HCT116 (cell line): ENCODE results near the gene CD247. TPM values are rescaled to one million over a fixed set of nuclear protein-coding genes. Genes with fewer than 3 reads are reported as not detected.

ENCODE experiments used
- ATAC-seq: fragments of 200-7000 bp; cut with Tn5 transposase; 2 replicates; pipeline ENCODE4 v1.9.1; 2020; ENCODE audit warnings: mild to moderate bottlenecking, moderate library complexity
- BruUV-seq: library from RNA; stranded (reverse); fragments of 400-500 nt; replicated peaks from 2 replicates; lab custom pipeline; 2021; lab: Mats Ljungman, UMichigan
- CTCF ChIA-PET: fragments of 300-600 bp; sonication (Branson Sonifier 250); formaldehyde crosslinking; loops from one replicate; lab custom pipeline; 2021; ENCODE audit warnings: antibody characterized with exemption; lab: Charles Lee
- POLR2A ChIA-PET: fragments of 300-600, 350-600 bp; sonication (Branson Sonifier 250); formaldehyde crosslinking; loops from one replicate; lab custom pipeline; 2021; ENCODE audit warnings: antibody characterized with exemption; lab: Charles Lee
- RAD21 ChIA-PET, 2 experiments: fragments of 300-600 bp; sonication (Branson Sonifier 250); formaldehyde crosslinking; loops; one replicate each; lab custom pipeline; 2023; ENCODE audit warnings: low total read pairs in 2 of 2; ENCODE audit not compliant: uncharacterized antibody in 2 of 2, unreplicated experiment in 2 of 2, low non-redundant PET in 1 of 2; lab: Charles Lee
- DNase-seq: peaks from one replicate; pipeline ENCODE4 v3.0.0-alpha.2; 2010; ENCODE audit warnings: low read depth, low spot score
- H2AFZ ChIP-seq: fragments of 200-600 bp; shearing (Covaris generic), sonication (generic); 2 replicates; pipeline ENCODE4 v1.6.1; 2017; ENCODE audit warnings: low read depth, mixed run types, mixed read lengths, antibody characterized with exemption, low read length; ENCODE audit not compliant: poor library complexity, severe bottlenecking
- H3K27ac ChIP-seq: 2 replicates; pipeline ENCODE4 v1.5.1; 2012; ENCODE audit warnings: low read depth, low read length
- H3K27me3 ChIP-seq: fragments of 200-600 bp; sonication (generic); 2 replicates; pipeline ENCODE4 v1.6.1; 2016; ENCODE audit warnings: mixed run types, low read length, mixed read lengths; ENCODE audit not compliant: insufficient read depth
- H3K36me3 ChIP-seq, 2 experiments: fragments of 200-500 bp in 1 of 2; fragments of 200-600 bp in 1 of 2; sonication (Bioruptor generic) in 1 of 2; sonication (generic) in 1 of 2; 2 replicates each; pipeline versions ENCODE4 v1.5.1 to v1.6.1; 2014 to 2016; ENCODE audit warnings: low read length in 2 of 2, inconsistent platforms in 1 of 2, mixed read lengths in 1 of 2, mixed run types in 1 of 2; ENCODE audit not compliant: insufficient read depth in 2 of 2, control insufficient read depth in 1 of 2
- H3K4me1 ChIP-seq, 2 experiments: fragments of 200-600 bp in 1 of 2; sonication (generic) in 1 of 2; 2 replicates each; pipeline versions ENCODE4 v1.5.1 to v1.6.1; 2012 to 2017; ENCODE audit warnings: low read length in 2 of 2, inconsistent platforms in 1 of 2, mild to moderate bottlenecking in 1 of 2, mixed read lengths in 1 of 2, mixed run types in 1 of 2, moderate library complexity in 1 of 2; ENCODE audit not compliant: insufficient read depth in 2 of 2, control insufficient read depth in 1 of 2
- H3K4me2 ChIP-seq: fragments of 200-600 bp; sonication (generic); 2 replicates; pipeline ENCODE4 v1.6.1; 2017; ENCODE audit warnings: mixed run types, low read length, mixed read lengths
- H3K4me3 ChIP-seq, 2 experiments: fragments of 200-600 bp in 1 of 2; sonication (generic) in 1 of 2; replicated peaks in 1 of 2; 2 replicates each; pipeline ENCODE4 v1.5.1; 2011 to 2016; ENCODE audit warnings: low read length in 2 of 2, control low read depth in 1 of 2, low read depth in 1 of 2, mild to moderate bottlenecking in 1 of 2, mixed read lengths in 1 of 2, mixed run types in 1 of 2
- H3K79me2 ChIP-seq: fragments of 200-600 bp; sonication (generic); 2 replicates; pipeline ENCODE4 v1.6.1; 2017; ENCODE audit warnings: mild to moderate bottlenecking, mixed run types, low read length, moderate library complexity, mixed read lengths; ENCODE audit not compliant: insufficient read depth
- H3K9ac ChIP-seq: fragments of 200-600 bp; sonication (generic); 2 replicates; pipeline ENCODE4 v1.6.1; 2016; ENCODE audit warnings: low read length, mixed read lengths
- H3K9me2 ChIP-seq: fragments of 200-600 bp; sonication (generic), shearing (Covaris generic); 2 replicates; pipeline ENCODE4 v1.6.1; 2017; ENCODE audit warnings: mixed run types, mild to moderate bottlenecking, moderate library complexity; ENCODE audit not compliant: insufficient read depth
- H3K9me3 ChIP-seq, 2 experiments: fragments of 200-500 bp in 1 of 2; fragments of 200-600 bp in 1 of 2; sonication (Bioruptor generic) in 1 of 2; sonication (generic) in 1 of 2; 2 replicates each; pipeline ENCODE4 v1.6.1; 2014 to 2017; ENCODE audit warnings: low read length in 2 of 2, mixed read lengths in 2 of 2, inconsistent platforms in 1 of 2, low read depth in 1 of 2, mild to moderate bottlenecking in 1 of 2, mixed run types in 1 of 2, moderate library complexity in 1 of 2; ENCODE audit not compliant: control insufficient read depth in 1 of 2, insufficient read depth in 1 of 2
- H4K20me1 ChIP-seq: fragments of 200-600 bp; sonication (generic), shearing (Covaris generic); 2 replicates; pipeline ENCODE4 v1.6.1; 2017; ENCODE audit warnings: mixed run types, mild to moderate bottlenecking, moderate library complexity; ENCODE audit not compliant: insufficient read depth
- CBX3 ChIP-seq: IDR thresholded peaks from 2 replicates; pipeline ENCODE4 v1.6.1; 2012; ENCODE audit warnings: low read depth
- CEBPB ChIP-seq: IDR thresholded peaks from 2 replicates; pipeline ENCODE4 v1.6.1; 2012; ENCODE audit warnings: low read depth
- CTCF ChIP-seq, 3 experiments: fragments of 200-600 bp in 1 of 3; sonication (generic) in 1 of 3; IDR thresholded peaks in 2 of 3; conservative IDR thresholded peaks in 1 of 3; 2 replicates each; pipeline ENCODE4 v1.5.1; 2012 to 2017; ENCODE audit warnings: low read depth in 2 of 3, low read length in 2 of 3, antibody characterized with exemption in 1 of 3, borderline replicate concordance in 1 of 3, control low read depth in 1 of 3, mild to moderate bottlenecking in 1 of 3, mixed read lengths in 1 of 3, mixed run types in 1 of 3, moderate library complexity in 1 of 3; ENCODE audit not compliant: insufficient read depth in 1 of 3
- ELF1 ChIP-seq: IDR thresholded peaks from 2 replicates; pipeline ENCODE4 v1.6.1; 2012; ENCODE audit warnings: low read depth, borderline replicate concordance
- FOSL1 ChIP-seq: IDR thresholded peaks from 2 replicates; pipeline ENCODE4 v1.6.1; 2012; ENCODE audit warnings: low read depth
- MAX ChIP-seq: IDR thresholded peaks from 2 replicates; pipeline ENCODE4 v1.6.1; 2012
- POLR2AphosphoS5 ChIP-seq: IDR thresholded peaks from 2 replicates; pipeline ENCODE4 v1.6.1; 2011; ENCODE audit warnings: mild to moderate bottlenecking, low read depth, low read length, moderate library complexity
- SIN3A ChIP-seq: IDR thresholded peaks from 2 replicates; pipeline ENCODE4 v1.6.1; 2012; ENCODE audit warnings: low read depth
- SP1 ChIP-seq: IDR thresholded peaks from 2 replicates; pipeline ENCODE4 v1.6.1; 2012; ENCODE audit warnings: low read depth
- SRF ChIP-seq: IDR thresholded peaks from 2 replicates; pipeline ENCODE4 v1.6.1; 2012; ENCODE audit warnings: low read depth
- YY1 ChIP-seq: IDR thresholded peaks from 2 replicates; pipeline ENCODE4 v1.6.1; 2011; ENCODE audit warnings: low read length, low read depth, moderate library complexity, mild to moderate bottlenecking; ENCODE audit not compliant: insufficient replicate concordance; ENCODE audit errors: extremely low read depth
- ZFX ChIP-seq: fragments of 450-650 bp; IDR thresholded peaks from 2 replicates; pipeline ENCODE4 v1.6.1; 2017
- ZNF274 ChIP-seq: fragments of 200-500 bp; sonication (Bioruptor generic); IDR thresholded peaks from 2 replicates; pipeline ENCODE4 v1.6.1; 2014; ENCODE audit warnings: mild to moderate bottlenecking, low read depth, low read length, inconsistent platforms
- intact Hi-C: fragments of 100-400 bp; cut with micrococcal nuclease; formaldehyde crosslinking; loops from 2 replicates; pipeline ENCODE4 v1.10.0; 2022
- total RNA-seq: library from RNA; stranded (reverse); gene quantifications from one replicate; pipeline ENCODE4 v1.2.1, GENCODE V29; 2021; ENCODE audit not compliant: unreplicated experiment
- TF ChIP-seq, protein P1 (sequence below): IDR thresholded peaks from 2 replicates; pipeline ENCODE4 v1.6.1; 2012

CD247 gene
- total RNA-seq, 1 experiment from 2014 or later, result 0.57 TPM

- ATAC-seq (no peak), DNase-seq (no peak)
- Histone ChIP-seq H3K79me2 (no peaks in the 10 kb centered on the region), H3K4me1 (no peaks in the 10 kb centered on the region), H2AFZ (no peak overlapping the region), H3K36me3 (no peaks in the 10 kb centered on the region), H3K27me3 (no peaks in the 10 kb centered on the region), H3K9me3 (no peaks in the 10 kb centered on the region), H3K4me2 (no peak overlapping the region), H4K20me1 (no peaks in the 10 kb centered on the region), H3K4me3 (no peak overlapping the region), H3K9ac (no peak overlapping the region), H3K9me2 (no peaks in the 10 kb centered on the region), H3K27ac (no peak overlapping the region)
- ChIA-PET CTCF (no interaction called here), RAD21 (no interaction called here), POLR2A (no interaction called here)
- intact Hi-C loops, result no loop called here
- no peak for TF ChIP-seq CBX3
- no peak for TF ChIP-seq ELF1
- TF ChIP-seq ZNF274, result no peak
- no peak for TF ChIP-seq ZFX
- no peak for TF ChIP-seq MAX
- no peak for TF ChIP-seq POLR2AphosphoS5
- BruUV-seq, result no TSS peak
Measured at GRCh38 chr1:167426716-167427115, 91.6 kb downstream of the CD247 start.

DNA sequence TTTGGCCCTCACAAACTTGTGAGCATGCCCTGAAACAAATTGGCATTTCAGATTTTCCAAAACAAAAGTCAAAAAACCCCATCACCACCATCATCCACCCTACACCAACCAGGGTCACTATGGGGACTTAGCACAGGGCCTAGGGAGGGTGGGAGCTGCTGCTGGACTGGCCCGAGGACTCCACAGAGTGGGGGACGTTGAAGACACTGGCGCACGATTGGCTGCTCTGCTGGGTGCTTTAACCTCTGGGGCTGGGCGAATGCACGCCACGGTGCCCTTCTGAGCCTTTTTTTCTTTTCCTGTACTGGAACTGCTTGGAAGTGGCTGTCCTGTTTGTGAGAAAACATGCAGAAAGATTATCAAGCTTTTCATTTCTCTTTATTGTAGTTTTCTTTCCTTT, 92.8 kb downstream of the CD247 start:
- Histone ChIP-seq H3K4me1 (peaks cover 0 to 3% of the 10 kb centered on the region in 2 experiments; a peak in 1 of 4 replicates), H3K9me3 (no peaks in the 10 kb centered on the region), H3K9ac (no peak overlapping the region), H3K36me3 (no peaks in the 10 kb centered on the region), H4K20me1 (no peaks in the 10 kb centered on the region), H3K27me3 (no peaks in the 10 kb centered on the region), H3K79me2 (no peaks in the 10 kb centered on the region), H3K4me2 (no peak overlapping the region), H3K9me2 (no peaks in the 10 kb centered on the region), H3K27ac (no peak overlapping the region), H3K4me3 (no peak overlapping the region), H2AFZ (no peak overlapping the region)
- DNase-seq, result no peak
- TF ChIP-seq YY1 (no peak), SP1 (no peak), SIN3A (no peak), CEBPB (no peak), SRF (no peak), POLR2AphosphoS5 (no peak), FOSL1 (no peak), ELF1 (no peak), MAX (no peak), ZNF274 (no peak), CTCF (IDR thresholded peaks at IDR 0.05 in 2 of 3, conservative IDR thresholded peaks at IDR 0.05 in 1 of 3; ENCODE audit: borderline replicate concordance in 1 of 3, insufficient read depth in 1 of 3, low read depth in 2 of 3, low read length in 2 of 3) (no peak), ZFX (no peak)
- TF ChIP-seq, protein P1, sequence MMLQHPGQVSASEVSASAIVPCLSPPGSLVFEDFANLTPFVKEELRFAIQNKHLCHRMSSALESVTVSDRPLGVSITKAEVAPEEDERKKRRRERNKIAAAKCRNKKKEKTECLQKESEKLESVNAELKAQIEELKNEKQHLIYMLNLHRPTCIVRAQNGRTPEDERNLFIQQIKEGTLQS, result no peak
- ATAC-seq, result no peak
- ChIA-PET RAD21 (interaction anchor here (0.6 kb wide), 2 partner anchors 20 to 359 kb away, joined by 3 to 4 read pairs; no protein-coding TSS in a partner anchor), POLR2A (no interaction called here), CTCF (no interaction called here)
- BruUV-seq, result no TSS peak
- intact Hi-C loops, result no loop called here
